ENCODE results near the gene ZKSCAN1.
"Not testable (repeated sequence)": the region's sequence is repeated elsewhere in the genome, so short reads cannot be mapped to it uniquely, and the experiment has no call there.

The ZKSCAN1 gene

DNA sequence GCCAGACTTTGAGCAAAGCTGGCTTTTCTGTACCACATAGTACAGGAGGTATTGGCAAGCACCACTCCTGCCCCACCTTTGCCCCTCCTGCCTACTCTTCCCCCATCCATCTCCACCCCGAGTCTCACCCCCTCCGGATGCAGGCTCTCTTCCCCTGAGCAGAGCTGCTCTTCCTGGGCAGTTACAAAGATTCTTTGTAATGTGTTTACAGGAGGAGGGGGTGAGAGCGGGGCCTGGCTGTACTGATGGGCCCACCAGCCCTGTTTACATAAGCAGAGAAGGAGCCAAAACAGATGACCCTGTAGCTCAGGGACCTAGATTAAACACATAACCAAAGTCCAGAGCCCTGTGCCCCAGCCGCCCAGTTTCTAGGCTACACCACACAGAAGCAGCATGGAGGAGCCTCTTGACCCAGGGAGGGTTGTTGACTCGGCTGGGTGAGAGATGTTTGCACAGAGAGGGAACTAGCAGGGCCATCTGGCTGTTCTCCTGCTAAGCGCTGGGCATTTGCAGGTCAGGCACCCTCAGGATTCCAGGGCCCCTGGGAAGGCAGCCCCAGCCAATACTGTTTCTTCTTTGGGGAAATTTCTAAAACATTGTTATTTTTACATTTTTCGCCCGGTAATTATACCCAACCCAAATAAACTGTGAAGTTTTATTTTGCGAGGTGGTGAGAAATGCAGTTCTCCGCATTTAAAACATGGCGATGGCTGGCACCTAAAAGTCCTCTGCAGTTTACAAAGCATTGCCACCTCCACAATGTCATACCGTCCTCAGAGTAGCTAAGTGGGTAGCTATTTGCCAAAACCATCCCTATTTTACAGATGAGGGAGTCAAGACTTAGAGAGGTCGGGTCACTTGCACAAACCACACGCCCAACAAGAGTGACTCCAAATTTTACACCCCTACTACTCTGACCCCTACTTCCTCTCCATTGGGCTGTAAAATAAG, 11.4 kb upstream of the ZKSCAN1 start:
- no peak for DNase-seq

DNA sequence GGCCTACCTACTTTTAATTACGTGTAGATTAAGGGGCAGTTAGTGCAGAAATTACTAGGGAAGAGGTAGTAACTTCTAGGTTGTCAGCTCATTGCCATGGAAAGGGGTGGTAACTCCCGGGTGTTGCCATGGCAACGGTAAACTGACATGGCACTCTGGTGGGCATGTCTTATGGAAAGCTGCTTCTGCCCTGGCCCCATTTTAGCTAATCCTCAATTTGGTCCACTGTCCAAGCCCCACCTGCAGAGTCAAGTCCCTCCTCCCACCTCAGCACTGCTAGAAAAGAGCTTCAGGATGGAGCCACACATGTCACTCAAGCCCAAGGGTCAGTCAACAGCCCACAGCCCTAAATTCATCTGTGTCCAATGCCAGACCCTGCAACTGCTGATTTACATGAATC, 7.5 kb upstream of the ZKSCAN1 start:
- DNase-seq = no peak

DNA sequence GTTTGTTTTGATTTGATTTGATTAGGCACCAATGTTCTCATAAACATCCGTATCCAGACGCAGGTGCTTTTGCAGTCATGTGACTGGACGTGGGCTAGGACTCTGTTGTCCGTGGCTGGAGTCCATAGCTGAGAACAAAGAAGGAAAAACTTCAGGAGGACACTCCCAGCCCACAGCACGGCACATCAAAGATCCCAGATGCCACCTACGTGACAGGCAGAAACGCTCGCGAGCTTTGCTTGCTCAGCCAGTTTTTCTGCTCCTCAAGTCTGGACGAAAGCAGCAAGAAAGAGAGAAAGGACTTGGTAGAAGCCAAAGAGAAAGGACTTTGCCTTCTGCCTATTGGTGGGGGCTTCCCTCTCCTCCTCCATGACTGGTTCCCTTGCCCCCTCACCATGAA, 6.9 kb upstream of the ZKSCAN1 start:
- DNase-seq = no peak

DNA sequence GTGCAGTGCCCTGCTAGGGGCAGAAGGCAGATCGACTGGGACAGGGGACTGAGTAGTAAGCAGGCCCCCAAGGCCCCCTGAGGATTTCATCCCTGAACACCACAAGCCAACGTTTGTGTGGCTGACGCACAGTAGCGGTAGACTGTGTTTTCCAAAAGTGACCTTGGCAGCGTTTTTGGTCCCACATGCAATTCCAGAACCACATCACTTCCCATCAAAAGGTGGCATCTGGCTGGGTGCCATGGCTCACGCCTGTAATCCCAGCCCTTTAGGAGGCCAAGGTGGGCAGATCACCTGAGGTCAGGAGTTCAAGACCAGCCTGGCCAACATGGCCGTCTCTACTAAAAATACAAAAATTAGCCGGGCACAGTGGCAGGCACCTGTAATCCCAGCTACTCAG, 5.4 kb upstream of the ZKSCAN1 start:
- DNase-seq = not testable (repeated sequence)

DNA sequence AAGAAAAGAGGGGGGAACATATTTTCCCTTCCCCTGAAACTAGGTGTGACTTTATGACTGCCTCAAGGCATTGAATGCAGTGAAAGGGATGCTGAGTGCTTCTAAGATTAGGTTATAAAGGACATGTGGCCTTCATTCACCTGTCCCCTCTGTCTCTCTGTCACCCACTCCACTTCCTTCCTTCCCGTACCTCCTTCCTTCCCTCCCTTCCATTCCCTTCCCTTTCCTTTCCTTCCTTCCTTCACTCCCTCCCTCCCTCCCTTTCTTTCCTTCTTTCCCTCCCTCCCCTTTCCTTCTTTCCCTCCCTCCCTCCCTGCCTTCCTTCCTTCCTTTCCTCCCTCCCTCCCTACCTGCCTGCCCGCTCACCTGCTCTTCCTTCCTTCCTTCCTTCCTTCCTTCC, 4.5 kb upstream of the ZKSCAN1 start:
- no peak for DNase-seq

DNA sequence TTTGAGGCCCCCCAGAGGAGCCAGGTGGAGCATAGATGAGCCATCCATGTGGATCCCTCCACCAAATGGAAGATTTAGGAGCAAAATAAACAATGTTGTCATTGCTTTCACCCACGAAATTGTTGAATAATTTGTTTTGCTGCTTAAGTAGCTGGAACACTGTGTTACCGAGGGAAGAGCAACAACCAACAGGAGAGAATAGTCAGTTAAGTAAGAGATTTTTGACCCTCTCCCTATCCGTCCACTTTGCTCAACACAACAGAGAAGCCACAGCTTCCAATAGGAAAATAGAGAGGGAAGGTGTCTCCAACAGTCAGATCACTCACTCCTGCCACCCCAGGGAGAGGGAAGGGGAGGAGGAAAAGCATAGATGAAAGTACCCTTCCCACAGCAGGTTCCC, 3.9 kb upstream of the ZKSCAN1 start:
- DNase-seq = no peak

DNA sequence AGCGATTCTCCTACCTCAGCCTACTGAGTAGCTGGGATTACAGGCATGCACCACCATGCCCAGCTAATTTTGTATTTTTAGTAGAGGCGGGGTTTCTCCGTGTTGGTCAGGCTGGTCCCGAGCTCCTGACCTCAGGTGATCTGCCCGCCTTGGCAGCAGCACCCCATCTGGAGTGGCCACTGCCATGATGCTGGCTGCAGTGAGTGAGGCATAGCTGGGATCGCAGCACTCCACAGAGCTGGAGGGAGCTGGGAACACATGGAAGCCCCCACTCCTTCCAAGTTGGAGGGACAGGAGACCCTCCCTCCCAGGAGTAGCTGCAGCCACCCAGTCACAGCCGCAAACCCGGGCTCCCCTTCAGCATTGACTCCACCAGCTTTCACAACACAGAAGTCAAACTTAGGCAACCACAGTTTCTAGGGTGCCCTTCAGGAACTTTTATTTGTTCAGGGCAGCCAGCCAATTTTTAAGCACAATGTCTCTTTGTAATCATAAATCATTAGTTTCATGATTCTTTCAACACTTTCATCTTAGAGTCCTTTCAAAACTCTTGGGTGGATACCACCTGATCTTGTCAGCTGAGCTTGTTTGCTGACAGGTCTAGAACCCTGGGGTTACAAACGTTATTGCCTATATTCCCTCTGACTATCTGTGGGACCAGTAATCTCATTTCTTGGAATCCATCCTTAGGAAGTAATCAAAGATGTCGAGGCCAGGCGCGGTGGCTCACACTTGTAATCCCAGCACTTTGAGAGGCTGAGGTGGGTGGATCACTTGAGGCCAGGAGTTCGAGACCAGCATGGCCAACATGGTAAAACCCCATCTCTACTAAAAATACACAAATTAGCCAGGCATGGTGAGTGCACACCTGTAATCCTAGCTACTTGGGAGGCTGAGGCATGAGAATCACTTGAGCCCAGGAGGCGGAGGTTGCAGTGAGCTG, 2.7 kb upstream of the ZKSCAN1 start:
- not testable (repeated sequence) for DNase-seq

DNA sequence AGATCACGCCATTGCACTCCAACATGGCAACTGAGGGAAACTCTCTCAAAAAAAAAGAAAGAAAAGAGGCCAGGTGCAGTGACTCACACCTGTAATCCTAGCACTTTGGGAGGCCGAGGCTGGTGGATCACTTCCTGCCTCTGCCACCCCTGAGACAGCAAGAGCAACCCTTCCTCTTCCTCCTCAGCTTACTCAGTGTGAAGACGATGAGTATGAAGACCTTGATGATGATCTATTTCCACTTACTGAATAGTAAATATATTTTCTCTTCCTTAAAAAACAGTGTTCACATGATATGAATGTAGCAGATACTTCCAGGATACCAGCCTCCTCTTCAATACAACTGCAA, 2.1 kb upstream of the ZKSCAN1 start:
- no peak for DNase-seq

DNA sequence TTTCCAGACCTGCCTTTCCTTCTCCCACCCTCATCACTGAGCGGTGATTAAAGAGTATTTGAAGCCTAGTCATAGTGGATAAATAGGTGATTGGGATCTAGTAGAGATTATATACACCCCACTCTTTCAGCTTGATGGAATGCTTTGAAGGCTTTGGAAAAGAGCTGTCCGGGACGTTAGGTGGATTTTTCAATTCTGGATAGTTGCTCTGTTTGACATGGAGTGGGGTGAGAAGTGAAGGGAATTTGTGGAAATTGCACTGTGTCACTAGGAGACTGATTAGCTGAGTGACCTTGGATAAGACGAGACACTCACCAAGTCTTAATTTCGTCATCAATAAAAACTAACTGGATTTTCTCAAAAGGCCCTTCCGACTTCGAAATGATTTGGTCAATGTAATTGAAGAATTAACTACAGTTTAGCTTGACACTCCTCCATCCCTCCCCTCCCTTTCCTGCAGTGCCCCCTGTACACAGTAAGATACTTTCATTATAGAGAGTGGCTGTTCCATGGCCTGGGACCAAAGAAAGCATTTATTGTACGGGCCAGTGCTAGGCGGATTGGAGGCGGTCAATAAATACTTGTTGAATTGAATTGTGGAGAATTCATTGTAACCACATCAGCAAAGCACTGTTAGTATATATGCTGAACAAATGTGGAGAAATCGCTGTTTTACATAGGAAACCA, 962 bp downstream of the ZKSCAN1 start:
- DNase-seq = no peak

DNA sequence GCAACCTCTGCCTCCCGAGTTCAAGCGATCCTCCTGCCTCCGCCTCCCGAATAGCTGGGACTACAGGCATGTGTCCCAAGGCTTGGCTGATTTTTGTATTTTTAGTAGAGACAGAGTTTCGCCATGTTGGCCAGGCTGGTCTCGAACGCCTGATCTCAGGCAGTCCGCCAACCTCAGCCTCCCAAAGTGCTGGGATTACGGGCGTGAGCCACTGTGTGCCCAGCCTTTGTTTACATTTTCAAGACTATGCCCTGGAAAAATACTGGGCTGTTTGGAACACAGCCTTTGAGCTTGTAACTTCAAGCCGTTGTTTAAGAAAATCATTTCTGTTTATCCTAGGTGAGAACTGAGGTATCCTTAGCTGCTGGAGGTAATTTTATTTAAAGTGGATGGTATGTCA, 1.9 kb downstream of the ZKSCAN1 start:
- no peak for DNase-seq

DNA sequence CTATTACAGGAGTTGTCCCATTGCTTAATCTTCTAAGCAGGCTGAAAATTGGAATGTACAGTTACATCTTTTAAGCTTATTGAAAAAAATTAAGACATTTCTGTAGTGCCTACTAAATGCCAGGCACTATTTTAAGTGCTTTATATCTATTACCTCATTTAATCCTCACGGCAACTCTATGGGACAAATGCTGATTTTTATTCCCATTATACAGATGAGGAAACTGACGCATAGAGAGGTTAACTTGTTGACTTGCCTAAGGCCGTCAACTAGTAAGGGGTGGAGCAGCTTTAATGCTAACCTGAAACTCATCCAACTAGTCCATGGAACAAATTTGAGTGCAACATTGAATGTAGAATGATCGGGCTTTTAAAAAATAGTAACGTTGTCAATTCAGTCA, 2.5 kb downstream of the ZKSCAN1 start:
- no peak for DNase-seq

DNA sequence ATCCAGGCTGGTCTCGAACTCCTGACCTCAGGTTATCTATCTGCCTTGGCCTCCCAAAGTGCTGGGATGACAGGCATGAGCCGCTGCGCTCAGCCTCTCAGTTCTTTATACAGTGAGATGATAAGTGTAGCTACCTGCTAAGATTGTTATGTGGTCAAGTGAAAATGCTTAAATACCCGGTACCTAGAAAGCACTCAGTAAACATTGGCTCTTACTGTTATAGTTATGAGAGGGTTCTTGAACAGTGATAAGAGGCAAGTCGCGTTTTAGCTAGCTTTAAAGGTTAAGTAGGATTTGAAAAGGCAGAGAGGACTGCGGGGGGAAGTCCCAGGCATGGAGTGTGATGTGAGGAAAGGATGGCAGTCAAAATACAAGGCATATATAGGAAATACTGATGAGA, 4.5 kb downstream of the ZKSCAN1 start:
- DNase-seq = no peak

DNA sequence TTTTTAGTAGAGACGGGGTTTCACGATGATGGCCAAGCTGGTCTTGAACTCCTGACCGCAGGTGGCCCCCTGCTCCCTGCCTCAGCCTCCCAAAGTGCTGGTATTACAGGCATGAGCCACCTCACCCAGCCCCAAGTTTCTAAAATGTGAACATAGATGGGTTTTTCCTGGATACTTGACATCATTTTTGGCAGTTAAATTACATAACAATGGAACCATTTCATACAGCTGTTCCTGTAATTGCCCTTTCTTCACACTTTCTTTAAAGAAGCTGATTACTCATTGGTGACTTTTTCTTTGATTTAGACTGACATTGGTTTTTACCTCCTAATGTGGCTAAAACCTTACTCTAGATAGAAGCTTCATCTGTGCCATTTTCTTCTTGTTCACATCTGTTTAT, 5.9 kb downstream of the ZKSCAN1 start:
- DNase-seq = no peak

DNA sequence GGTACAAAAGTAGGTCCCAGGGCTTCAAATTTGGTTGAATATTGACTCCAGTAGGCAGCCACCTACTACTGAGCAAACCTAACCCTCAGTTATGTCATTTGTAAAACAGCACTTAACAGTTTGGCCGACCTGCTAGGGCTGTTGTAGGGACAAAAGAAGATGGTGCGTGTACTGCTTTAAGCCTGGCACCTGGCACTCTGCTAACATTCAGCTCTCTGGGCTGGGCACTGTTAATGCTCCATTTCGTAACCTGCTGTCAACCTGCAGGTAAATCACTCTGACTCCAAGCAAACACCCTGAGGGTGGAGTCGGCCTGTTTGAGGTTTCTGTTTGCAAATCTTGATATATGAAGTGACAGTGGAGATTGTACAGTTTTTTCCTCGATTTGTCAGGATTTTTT, 7.2 kb downstream of the ZKSCAN1 start:
- no peak for DNase-seq

DNA sequence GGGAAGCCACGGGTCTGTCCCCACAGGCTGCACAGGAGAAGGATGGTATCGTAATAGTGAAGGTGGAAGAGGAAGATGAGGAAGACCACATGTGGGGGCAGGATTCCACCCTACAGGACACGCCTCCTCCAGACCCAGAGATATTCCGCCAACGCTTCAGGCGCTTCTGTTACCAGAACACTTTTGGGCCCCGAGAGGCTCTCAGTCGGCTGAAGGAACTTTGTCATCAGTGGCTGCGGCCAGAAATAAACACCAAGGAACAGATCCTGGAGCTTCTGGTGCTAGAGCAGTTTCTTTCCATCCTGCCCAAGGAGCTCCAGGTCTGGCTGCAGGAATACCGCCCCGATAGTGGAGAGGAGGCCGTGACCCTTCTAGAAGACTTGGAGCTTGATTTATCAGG, 8.1 kb downstream of the ZKSCAN1 start:
- no peak for DNase-seq

DNA sequence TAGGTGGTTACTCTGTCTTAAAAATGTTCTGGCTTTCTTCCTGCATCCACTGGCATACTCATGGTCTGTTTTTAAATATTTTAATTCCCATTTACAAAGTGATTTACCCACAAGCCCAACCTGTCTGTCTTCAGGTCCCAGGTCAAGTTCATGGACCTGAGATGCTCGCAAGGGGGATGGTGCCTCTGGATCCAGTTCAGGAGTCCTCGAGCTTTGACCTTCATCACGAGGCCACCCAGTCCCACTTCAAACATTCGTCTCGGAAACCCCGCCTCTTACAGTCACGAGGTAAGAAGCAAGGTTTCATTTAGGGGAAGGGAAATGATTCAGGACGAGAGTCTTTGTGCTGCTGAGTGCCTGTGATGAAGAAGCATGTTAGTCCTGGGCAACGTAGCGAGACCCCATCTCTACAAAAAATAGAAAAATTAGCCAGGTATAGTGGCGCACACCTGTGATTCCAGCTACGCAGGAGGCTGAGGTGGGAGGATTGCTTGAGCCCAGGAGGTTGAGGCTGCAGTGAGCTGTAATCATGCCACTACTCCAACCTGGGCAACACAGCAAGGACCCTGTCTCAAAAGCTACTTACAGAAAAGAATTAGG, 8.7 kb downstream of the ZKSCAN1 start:
- no peak for DNase-seq

DNA sequence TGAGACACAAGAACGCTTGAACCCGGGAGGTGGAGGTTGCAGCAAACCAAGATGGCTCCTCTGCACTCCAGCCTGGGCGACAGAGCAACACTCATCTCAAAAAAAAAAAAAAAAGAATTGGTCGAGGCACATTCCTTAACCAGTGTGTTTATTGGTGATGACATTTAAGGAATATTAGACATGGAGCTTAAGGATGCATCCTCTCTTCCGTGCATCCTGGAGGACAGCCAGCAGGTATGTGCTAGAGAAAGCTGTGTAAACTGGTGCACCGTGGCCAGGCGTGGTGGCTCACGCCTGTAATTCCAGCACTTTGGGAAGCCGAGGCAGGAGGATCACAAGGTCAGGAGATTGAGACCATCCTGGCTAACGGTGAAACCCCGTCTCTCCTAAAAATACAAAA, 11.8 kb downstream of the ZKSCAN1 start:
- no peak for DNase-seq

DNA sequence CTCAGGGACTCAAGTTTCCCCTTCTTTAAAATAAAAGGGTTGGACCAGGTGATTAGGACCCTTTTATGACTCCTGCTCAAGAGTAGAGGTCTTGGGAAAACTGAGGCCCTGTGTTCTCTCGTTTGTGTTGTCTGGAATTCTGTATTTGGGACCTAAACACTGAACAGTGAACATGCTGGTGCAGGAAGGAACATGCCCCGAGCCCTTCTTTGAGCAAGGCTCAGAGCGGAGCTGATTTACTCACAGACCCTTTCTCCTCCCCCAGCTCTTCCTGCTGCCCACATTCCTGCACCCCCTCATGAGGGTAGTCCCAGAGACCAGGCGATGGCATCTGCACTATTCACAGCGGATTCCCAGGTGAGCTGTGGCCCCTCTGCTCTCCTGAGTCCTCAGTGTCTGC, 14.2 kb downstream of the ZKSCAN1 start:
- DNase-seq = no peak

DNA sequence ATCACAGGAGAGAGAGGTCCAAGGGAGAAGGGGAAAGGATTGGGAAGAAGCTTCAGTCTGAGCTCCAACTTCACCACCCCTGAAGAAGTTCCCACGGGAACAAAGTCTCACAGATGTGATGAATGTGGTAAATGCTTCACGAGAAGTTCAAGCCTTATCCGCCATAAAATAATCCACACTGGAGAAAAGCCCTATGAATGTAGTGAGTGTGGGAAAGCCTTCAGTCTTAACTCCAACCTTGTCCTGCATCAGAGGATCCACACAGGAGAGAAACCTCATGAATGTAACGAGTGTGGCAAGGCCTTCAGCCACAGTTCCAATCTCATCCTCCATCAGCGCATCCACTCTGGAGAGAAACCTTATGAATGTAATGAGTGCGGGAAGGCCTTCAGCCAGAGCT, 18.1 kb downstream of the ZKSCAN1 start:
- DNase-seq = no peak

DNA sequence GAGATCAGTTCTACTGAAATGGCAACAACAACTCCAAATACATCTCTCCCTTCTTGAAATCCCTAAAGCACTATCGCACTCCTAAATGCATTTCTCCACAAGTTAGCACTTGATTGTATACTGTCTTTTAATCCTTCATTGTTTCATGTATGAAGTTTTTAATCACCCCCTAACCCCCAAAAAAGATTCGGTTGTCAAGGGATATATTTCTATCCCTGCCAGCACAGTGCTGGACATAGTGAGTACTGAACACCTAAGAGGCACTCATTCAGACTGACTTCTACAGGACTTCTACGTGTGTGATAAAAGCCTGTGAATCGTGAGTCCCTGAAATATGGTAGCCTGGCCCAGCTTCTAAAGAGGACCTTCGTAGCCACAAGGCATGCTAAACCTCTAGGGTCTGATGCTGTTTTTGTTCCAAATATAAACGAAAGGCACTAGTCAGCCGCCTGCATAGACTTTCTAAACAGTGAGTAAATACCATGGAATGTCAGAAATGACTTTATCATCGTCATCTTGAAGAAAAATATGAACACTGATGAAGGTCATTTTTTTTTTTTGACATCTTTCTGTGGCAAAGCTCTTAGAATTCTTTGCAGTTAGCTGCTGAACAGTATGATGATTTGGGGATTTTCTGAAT, 19.6 kb downstream of the ZKSCAN1 start:
- DNase-seq = no peak

DNA sequence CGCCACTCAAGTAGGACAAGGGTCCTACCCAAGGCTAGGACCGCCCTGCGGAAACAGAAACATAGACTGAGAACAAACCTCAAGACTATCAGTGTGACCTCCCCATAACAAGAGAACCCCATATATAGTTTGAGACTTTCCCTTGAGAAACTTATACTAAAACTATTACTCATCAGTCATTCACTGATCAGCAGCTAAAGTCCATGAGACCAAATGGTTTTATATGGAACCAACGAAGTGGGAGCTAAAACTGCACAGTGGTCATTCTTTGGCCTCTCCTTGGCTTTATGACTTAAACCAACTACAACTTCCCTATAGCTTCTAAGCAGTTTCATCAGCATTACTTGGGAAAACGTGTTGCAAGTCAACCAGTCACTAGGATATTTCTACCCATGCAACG, 20.5 kb downstream of the ZKSCAN1 start:
- DNase-seq = no peak

DNA sequence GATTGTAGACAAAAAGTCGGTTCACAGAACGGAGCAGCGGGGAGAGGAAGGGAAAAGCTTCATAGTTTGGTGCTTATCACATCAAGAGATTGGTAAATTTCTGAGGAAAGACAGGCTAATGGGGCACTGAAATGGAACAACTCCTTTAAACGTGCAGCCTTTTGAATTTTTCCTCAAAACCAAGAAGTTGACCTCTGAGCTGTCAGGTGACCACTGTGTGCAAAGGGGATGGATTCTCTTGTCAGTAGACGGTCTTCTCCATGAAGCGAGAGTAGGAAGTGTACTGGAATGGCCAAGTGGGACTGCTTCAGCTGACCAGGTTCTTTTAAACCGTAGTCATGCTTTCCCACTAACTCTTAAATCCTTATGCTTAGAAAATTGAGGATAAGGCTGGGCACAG, 22.9 kb downstream of the ZKSCAN1 start:
- DNase-seq = no peak

DNA sequence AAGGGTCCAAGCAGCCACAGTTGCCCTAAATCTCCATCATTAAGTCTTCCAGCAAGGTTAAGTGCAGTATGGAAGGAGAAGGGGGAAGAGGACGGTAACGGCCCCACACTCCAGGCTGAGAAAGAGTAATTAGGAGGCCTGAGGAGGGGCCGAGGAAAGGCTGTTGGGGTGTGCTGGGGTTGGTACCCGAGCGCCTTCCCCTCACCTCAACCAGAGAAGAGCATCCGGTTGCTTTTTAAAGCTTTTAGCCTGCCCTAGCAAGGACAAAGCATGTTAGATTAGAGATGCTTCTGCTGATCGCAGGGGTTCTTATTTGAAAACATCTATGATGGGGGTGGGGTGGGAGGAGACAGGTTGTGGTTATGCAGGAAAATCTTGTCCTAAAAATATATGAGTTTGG, 25.2 kb downstream of the ZKSCAN1 start:
- no peak for DNase-seq
